ENCODE measurements around the gene PIK3C2G.

PIK3C2G gene

GRCh38 chr12:18332173-18332572 lies 70.9 kb downstream of the PIK3C2G start:
- no peak for TF ChIP-seq CTCF (conservative IDR thresholded peaks at IDR 0.05; ENCODE audit: low read depth, low read length)
- DNase-seq (ENCODE audit: low read depth) = no peak
- H3K4me3 ChIP-seq (ENCODE audit: low read depth, low read length) = no peak overlapping the region

- H3K4me3 ChIP-seq (ENCODE audit: low read depth, low read length) = no peak overlapping the region
- no peak for TF ChIP-seq CTCF (conservative IDR thresholded peaks at IDR 0.05; ENCODE audit: low read depth, low read length)
- DNase-seq (ENCODE audit: low read depth) = no peak
Observed at GRCh38 chr12:18339633-18340032, 78.3 kb downstream of the PIK3C2G start.

- no peak overlapping the region for H3K4me3 ChIP-seq (ENCODE audit: low read depth, low read length)
- DNase-seq (ENCODE audit: low read depth) = no peak
- no peak for TF ChIP-seq CTCF (conservative IDR thresholded peaks at IDR 0.05; ENCODE audit: low read depth, low read length)
Observed at GRCh38 chr12:18340186-18340585, 78.9 kb downstream of the PIK3C2G start.

GRCh38 chr12:18340786-18341185 lies 79.5 kb downstream of the PIK3C2G start:
- no peak overlapping the region for H3K4me3 ChIP-seq (ENCODE audit: low read depth, low read length)
- DNase-seq (ENCODE audit: low read depth) = no peak
- TF ChIP-seq CTCF (conservative IDR thresholded peaks at IDR 0.05; ENCODE audit: low read depth, low read length) = no peak

- TF ChIP-seq CTCF (conservative IDR thresholded peaks at IDR 0.05; ENCODE audit: low read depth, low read length) = no peak
- no peak overlapping the region for H3K4me3 ChIP-seq (ENCODE audit: low read depth, low read length)
- no peak for DNase-seq (ENCODE audit: low read depth)
Observed at GRCh38 chr12:18343708-18344107, 82.4 kb downstream of the PIK3C2G start.

GRCh38 chr12:18345021-18345735 lies 83.9 kb downstream of the PIK3C2G start:
- peak; percentile 28 for TF ChIP-seq CTCF (conservative IDR thresholded peaks at IDR 0.05; ENCODE audit: low read depth, low read length)
- no peak overlapping the region for H3K4me3 ChIP-seq (ENCODE audit: low read depth, low read length)
- peak; percentile 46 for DNase-seq (ENCODE audit: low read depth)

- TF ChIP-seq CTCF (conservative IDR thresholded peaks at IDR 0.05; ENCODE audit: low read depth, low read length) = no peak
- no peak for DNase-seq (ENCODE audit: low read depth)
- no peak overlapping the region for H3K4me3 ChIP-seq (ENCODE audit: low read depth, low read length)
Observed at GRCh38 chr12:18352312-18352711, 91.0 kb downstream of the PIK3C2G start.

Measured in choroid plexus epithelial cell (primary cell).